Activated CD8-positive, alpha-beta T cell treated with anti-CD3 and anti-CD28 coated beads for 36 hours (primary cell): ENCODE results near the gene ZFYVE28. TPM values are rescaled to one million over a fixed set of nuclear protein-coding genes. Genes with fewer than 3 reads are reported as not detected.
"Not testable (repeated sequence)": the region's sequence is repeated elsewhere in the genome, so short reads cannot be mapped to it uniquely, and the experiment has no call there.

ENCODE experiments used
- ATAC-seq: fragments of 200-7000 bp; cut with Tn5 transposase; one replicate; pipeline ENCODE4 v1.10.0; 2021; ENCODE audit warnings: mild to moderate bottlenecking, moderate library complexity
- CTCF ChIA-PET: fragments of 350-600 bp; sonication (Branson Sonifier 250); formaldehyde crosslinking; loops from one replicate; lab custom pipeline; 2021; ENCODE audit warnings: antibody characterized with exemption; lab: Charles Lee
- POLR2A ChIA-PET: fragments of 350-600 bp; sonication (Branson Sonifier 250); formaldehyde crosslinking; loops from one replicate; lab custom pipeline; 2021; ENCODE audit warnings: antibody characterized with exemption; lab: Charles Lee
- DNase-seq: peaks from one replicate; pipeline ENCODE4 v3.0.0-alpha.2; 2020
- H3K27ac Mint-ChIP-seq: one replicate; pipeline ENCODE4 v1.8.0; 2021; ENCODE audit warnings: mild to moderate bottlenecking, mixed read lengths
- H3K27me3 Mint-ChIP-seq: one replicate; pipeline ENCODE4 v1.8.0; 2021; ENCODE audit warnings: mixed read lengths
- H3K36me3 Mint-ChIP-seq: one replicate; pipeline ENCODE4 v1.8.0; 2021; ENCODE audit warnings: low read depth, mixed read lengths
- H3K4me1 Mint-ChIP-seq: one replicate; pipeline ENCODE4 v1.8.0; 2021; ENCODE audit warnings: low read depth, mixed read lengths
- H3K4me3 Mint-ChIP-seq: one replicate; pipeline ENCODE4 v1.8.0; 2021; ENCODE audit warnings: mild to moderate bottlenecking, moderate library complexity, mixed read lengths
- H3K9me3 Mint-ChIP-seq: one replicate; pipeline ENCODE4 v1.8.0; 2021; ENCODE audit warnings: mixed read lengths
- intact Hi-C: fragments of 100-400 bp; cut with micrococcal nuclease; formaldehyde crosslinking; loops from one replicate; pipeline ENCODE4 v1.10.0; 2022
- total RNA-seq, 2 experiments: library from RNA; stranded (reverse); gene quantifications; one replicate each; pipeline ENCODE4 v1.2.3, GENCODE V29; 2021
- TF ChIP-seq, protein P1 (sequence below): fragments of 200-600 bp; IDR thresholded peaks from one replicate; pipeline ENCODE4 v1.8.0; 2022; ENCODE audit warnings: antibody characterized with exemption, mild to moderate bottlenecking

ZFYVE28 gene
- total RNA-seq: 1 to 10 TPM; 4.9 to 7.0 TPM

DNA sequence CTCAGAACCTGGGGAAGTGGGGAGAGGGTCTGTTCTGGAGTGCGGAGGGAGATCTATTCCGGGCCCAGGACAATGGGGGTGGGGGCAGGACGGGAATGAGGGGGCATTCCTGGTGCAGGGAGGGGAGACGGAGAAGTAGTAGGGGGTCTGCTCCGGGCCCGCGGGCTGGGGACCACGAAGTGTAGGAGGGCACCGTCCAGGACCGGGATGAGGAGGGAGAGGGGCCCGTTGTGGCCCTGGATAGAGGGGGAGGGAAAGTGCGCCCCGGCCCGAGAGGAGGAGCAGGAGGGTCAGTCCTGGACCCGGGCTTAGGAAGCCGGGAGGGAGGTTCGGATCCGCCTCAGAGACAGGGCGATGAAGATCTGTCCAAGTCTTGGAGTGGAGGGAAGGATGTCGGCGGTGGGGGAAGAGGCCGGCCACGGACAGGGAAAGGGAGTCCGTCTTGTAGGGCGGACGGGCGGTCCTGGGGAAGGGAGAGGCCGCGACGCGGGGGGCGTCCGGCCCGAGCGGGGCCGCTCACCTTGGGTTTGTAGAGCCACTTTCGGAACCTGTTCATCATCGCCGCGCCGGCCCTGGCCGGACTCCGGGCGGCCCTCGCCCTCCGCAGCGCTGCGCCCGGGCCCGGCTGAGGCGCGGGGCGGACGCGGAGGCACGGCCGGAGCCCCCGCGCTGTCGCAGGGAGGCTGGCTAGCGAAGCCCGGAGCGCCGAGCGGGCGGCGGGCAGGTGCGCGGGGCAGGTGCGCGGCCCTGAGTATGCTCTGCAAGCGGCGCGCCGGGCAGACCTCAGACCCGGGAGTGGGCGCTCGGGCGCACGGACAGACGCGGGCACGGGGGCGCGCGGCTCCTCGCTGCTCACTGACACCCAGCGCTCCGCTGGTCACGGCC, at the start of gene ZFYVE28:
TSS of gene ZFYVE28 (minus strand) at position 881 of the 885 bp plus-strand sequence. CDS start at position 559, 322 bp downstream.
- peaks cover 46% of the 10 kb centered on the region for H3K27me3 Mint-ChIP-seq
- intact Hi-C loops: no loop called here
- DNase-seq: no peak
- peak within 1 kb of the TSS; percentile 60 for H3K27ac Mint-ChIP-seq
- TF ChIP-seq, protein P1, sequence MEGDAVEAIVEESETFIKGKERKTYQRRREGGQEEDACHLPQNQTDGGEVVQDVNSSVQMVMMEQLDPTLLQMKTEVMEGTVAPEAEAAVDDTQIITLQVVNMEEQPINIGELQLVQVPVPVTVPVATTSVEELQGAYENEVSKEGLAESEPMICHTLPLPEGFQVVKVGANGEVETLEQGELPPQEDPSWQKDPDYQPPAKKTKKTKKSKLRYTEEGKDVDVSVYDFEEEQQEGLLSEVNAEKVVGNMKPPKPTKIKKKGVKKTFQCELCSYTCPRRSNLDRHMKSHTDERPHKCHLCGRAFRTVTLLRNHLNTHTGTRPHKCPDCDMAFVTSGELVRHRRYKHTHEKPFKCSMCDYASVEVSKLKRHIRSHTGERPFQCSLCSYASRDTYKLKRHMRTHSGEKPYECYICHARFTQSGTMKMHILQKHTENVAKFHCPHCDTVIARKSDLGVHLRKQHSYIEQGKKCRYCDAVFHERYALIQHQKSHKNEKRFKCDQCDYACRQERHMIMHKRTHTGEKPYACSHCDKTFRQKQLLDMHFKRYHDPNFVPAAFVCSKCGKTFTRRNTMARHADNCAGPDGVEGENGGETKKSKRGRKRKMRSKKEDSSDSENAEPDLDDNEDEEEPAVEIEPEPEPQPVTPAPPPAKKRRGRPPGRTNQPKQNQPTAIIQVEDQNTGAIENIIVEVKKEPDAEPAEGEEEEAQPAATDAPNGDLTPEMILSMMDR: no peak
- POLR2A ChIA-PET: no interaction called here
- no peaks in the 10 kb centered on the region for H3K9me3 Mint-ChIP-seq
- CTCF ChIA-PET: interaction anchor here (1.4 to 1.7 kb wide), 3 partner anchors 10 to 177 kb away, joined by 4 to 7 read pairs (median 6); partner anchors contain the start of genes HAUS3 and POLN
- ATAC-seq: no peak
- H3K36me3 Mint-ChIP-seq: no peaks in the 10 kb centered on the region
- peak within 1 kb of the TSS; percentile 76 for H3K4me3 Mint-ChIP-seq
- peaks cover 42% of the 10 kb centered on the region for H3K4me1 Mint-ChIP-seq

DNA sequence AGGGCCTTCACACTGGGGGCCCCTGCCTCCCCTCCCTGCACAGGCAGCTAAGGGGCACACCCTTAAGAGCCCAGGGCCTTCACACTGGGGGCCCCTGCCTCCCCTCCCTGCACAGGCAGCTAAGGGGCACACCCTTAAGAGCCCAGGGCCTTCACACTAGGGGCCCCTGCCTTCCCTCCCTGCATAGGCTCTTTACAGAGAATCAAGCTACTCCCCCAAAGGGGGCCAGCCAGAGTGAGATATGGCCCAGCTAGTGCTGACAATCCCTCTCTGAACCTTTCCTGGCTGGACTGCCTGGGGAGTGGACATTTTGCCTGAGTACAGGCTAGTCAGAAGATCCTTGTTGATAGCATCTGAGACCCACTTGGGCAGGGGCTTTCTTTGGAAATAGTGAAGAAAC, 47.1 kb upstream of the ZFYVE28 start:
- H3K27me3 Mint-ChIP-seq, ATAC-seq, DNase-seq, H3K9me3 Mint-ChIP-seq, intact Hi-C loops, H3K27ac Mint-ChIP-seq, H3K4me3 Mint-ChIP-seq: not testable (repeated sequence)
- Mint-ChIP-seq H3K4me1 (peaks cover 20% of the 10 kb centered on the region), H3K36me3 (peaks cover 15% of the 10 kb centered on the region)
- POLR2A ChIA-PET: interaction anchor here (0.6 to 1.6 kb wide), 3 partner anchors 17 to 62 kb away, joined by 3 to 5 read pairs (median 3); no protein-coding TSS in a partner anchor
- CTCF ChIA-PET: interaction anchor here (0.6 to 2.1 kb wide), 3 partner anchors 9 to 47 kb away, joined by 3 to 15 read pairs (median 3); partner anchors contain the start of gene CFAP99

DNA sequence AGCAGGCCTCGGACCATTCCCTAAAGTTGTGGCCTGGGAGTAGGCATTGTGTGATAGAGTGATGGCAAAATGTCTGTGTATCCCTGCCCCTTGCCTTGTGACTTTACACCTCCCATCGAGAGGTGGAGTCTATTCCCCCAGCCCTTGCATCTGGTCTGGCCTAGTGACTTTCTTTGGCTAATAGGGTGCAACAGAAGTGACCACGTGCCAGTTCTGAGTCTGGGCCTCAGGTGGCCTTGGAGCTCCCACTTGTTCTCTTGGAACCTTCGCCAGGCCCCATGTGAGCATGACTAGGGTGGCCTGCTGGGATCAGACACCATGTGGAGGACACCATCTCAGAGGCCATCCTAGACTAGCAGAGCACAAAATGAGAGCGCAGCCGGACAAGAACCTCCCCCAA, 46.6 kb upstream of the ZFYVE28 start:
- Mint-ChIP-seq H3K36me3 (peaks cover 9% of the 10 kb centered on the region), H3K27ac (no peak overlapping the region), H3K9me3 (no peaks in the 10 kb centered on the region), H3K4me3 (no peak overlapping the region), H3K27me3 (peaks cover 2% of the 10 kb centered on the region), H3K4me1 (peaks cover 18% of the 10 kb centered on the region)
- ATAC-seq (no peak), DNase-seq (no peak)
- TF ChIP-seq, protein P1: no peak
- intact Hi-C loops: no loop called here
- ChIA-PET POLR2A (interaction anchor here (1.6 kb wide), 1 partner anchor 20 kb away, joined by 5 read pairs; no protein-coding TSS in a partner anchor), CTCF (interaction anchor here (0.9 to 2.1 kb wide), 2 partner anchors 23 to 72 kb away, joined by 3 to 15 read pairs; no protein-coding TSS in a partner anchor)

DNA sequence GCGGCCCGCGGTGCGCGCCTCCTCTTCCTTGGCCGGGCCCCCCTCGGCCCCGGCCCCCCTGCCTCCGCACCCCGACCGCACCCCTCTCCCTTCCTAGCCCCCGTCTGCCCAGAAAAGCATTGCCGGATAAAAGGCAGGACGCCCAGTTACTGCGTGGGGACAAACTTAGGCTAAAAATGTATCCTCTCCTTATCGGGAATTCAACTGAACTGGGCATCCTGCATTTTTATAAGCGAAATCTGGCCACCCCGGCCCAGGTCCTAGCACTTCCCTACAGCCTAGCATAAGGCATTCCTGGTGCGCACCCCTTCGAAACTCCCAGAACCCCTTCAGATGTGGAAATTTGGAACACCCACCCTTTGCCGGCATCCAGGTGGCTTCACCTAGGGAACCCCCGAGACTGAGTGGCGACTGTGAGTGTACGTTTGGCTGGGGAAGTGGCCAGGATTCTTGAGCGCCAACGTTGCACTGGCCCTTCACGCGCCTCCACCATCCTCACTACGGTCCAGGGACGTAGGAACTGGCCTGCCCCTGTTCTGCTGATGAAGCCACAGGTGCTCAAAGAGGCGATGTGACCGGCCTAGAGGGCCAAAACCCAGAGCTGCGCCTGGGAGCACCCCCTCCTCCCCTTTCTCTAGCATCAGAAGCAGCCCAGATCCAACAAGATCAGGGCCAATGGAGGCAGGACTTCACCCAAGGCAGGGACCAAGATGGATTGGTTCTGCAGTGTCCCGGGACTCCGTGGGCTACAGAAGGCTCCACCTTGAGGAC, 44.7 kb upstream of the ZFYVE28 start:
- TF ChIP-seq, protein P1: no peak
- Mint-ChIP-seq H3K27ac (no peak overlapping the region), H3K27me3 (peaks cover 2% of the 10 kb centered on the region), H3K4me1 (peaks cover 18% of the 10 kb centered on the region), H3K9me3 (no peaks in the 10 kb centered on the region), H3K36me3 (peaks cover 4% of the 10 kb centered on the region), H3K4me3 (peak overlapping the region; percentile 65)
- intact Hi-C loops: no loop called here
- DNase-seq (no peak), ATAC-seq (no peak)
- CTCF ChIA-PET: interaction anchor here (1.0 to 3.0 kb wide), 5 partner anchors 9 to 243 kb away, joined by 3 to 12 read pairs (median 10); no protein-coding TSS in a partner anchor
- POLR2A ChIA-PET: interaction anchor here (0.6 to 1.0 kb wide), 3 partner anchors 50 to 221 kb away, joined by 3 to 5 read pairs (median 4); partner anchors contain the start of genes HAUS3 and POLN
